SK-N-SH (cell line): ENCODE results near the gene INTS6. TPM values are rescaled to one million over a fixed set of nuclear protein-coding genes. Genes with fewer than 3 reads are reported as not detected.

Source experiments
- CTCF ChIA-PET: fragments of 300-600, 350-600 bp; formaldehyde crosslinking; extraction: SDS; loops from one replicate; lab custom pipeline; 2021; lab: Yijun Ruan, JAX
- POLR2A ChIA-PET: fragments of 350-600 bp; sonication (Branson Sonifier 250); formaldehyde crosslinking; extraction: SDS; loops from one replicate; lab custom pipeline; 2020; ENCODE audit warnings: antibody characterized with exemption, inconsistent platforms; lab: Yijun Ruan, JAX
- DNase-seq: peaks from one replicate; pipeline ENCODE4 v3.0.0; 2012
- H2AFZ ChIP-seq: fragments of 200-600 bp; sonication (generic); 2 replicates; pipeline ENCODE4 v1.8.1; 2016; ENCODE audit warnings: antibody characterized with exemption, mild to moderate bottlenecking, low read depth
- H3F3A ChIP-seq: fragments of 200-600 bp; sonication (generic); replicated peaks from 2 replicates; pipeline ENCODE3; 2016; ENCODE audit warnings: antibody characterized with exemption, mild to moderate bottlenecking; ENCODE audit not compliant: insufficient read depth
- H3K27ac ChIP-seq, 2 experiments: fragments of 200-500 bp in 1 of 2; fragments of 200-600 bp in 1 of 2; sonication (Bioruptor generic) in 1 of 2; sonication (generic), shearing (Covaris generic) in 1 of 2; 2 replicates each; pipeline versions ENCODE4 v1.5.1 to v1.6.1; 2014 to 2016; ENCODE audit warnings: low read depth in 2 of 2, inconsistent platforms in 1 of 2, low read length in 1 of 2, mild to moderate bottlenecking in 1 of 2, mixed read lengths in 1 of 2
- H3K27me3 ChIP-seq: fragments of 200-600 bp; sonication (generic), shearing (Covaris generic); 2 replicates; pipeline ENCODE4 v1.6.1; 2016; ENCODE audit warnings: mixed run types; ENCODE audit not compliant: insufficient read depth
- H3K36me3 ChIP-seq, 2 experiments: fragments of 200-500 bp in 1 of 2; fragments of 200-600 bp in 1 of 2; sonication (Bioruptor generic) in 1 of 2; sonication (generic) in 1 of 2; replicated peaks in 1 of 2; 2 replicates each; pipeline versions ENCODE3 to v1.5.1; 2014 to 2016; ENCODE audit warnings: low read length in 1 of 2, mild to moderate bottlenecking in 1 of 2; ENCODE audit not compliant: insufficient read depth in 2 of 2, control insufficient read depth in 1 of 2
- H3K4me1 ChIP-seq, 2 experiments: fragments of 200-500 bp in 1 of 2; fragments of 200-600 bp in 1 of 2; sonication (Bioruptor generic) in 1 of 2; sonication (generic), shearing (Covaris generic) in 1 of 2; 2 replicates each; pipeline versions ENCODE4 v1.5.1 to v1.6.1; 2014 to 2016; ENCODE audit warnings: low read depth in 1 of 2, low read length in 1 of 2, mixed run types in 1 of 2; ENCODE audit not compliant: insufficient read depth in 2 of 2, control insufficient read depth in 1 of 2
- H3K4me2 ChIP-seq: fragments of 200-600 bp; sonication (generic), shearing (Covaris generic); 2 replicates; pipeline ENCODE4 v1.6.1; 2017; ENCODE audit warnings: mixed run types
- H3K4me3 ChIP-seq, 2 experiments: fragments of 200-500 bp in 1 of 2; fragments of 200-600 bp in 1 of 2; sonication (Bioruptor generic) in 1 of 2; sonication (generic), shearing (Covaris generic) in 1 of 2; 2 replicates each; pipeline versions ENCODE4 v1.5.1 to v1.8.1; 2014 to 2016; ENCODE audit warnings: low read depth in 2 of 2, inconsistent platforms in 1 of 2, low read length in 1 of 2, mild to moderate bottlenecking in 1 of 2, mixed read lengths in 1 of 2, moderate library complexity in 1 of 2
- H3K79me2 ChIP-seq: fragments of 200-600 bp; sonication (generic); 2 replicates; pipeline ENCODE4 v1.8.1; 2017; ENCODE audit warnings: mild to moderate bottlenecking; ENCODE audit not compliant: insufficient read depth
- H3K9ac ChIP-seq: fragments of 200-600 bp; sonication (generic); 2 replicates; pipeline ENCODE4 v1.6.1; 2017; ENCODE audit warnings: mixed run types
- H3K9me2 ChIP-seq: fragments of 200-600 bp; sonication (generic); 2 replicates; pipeline ENCODE4 v1.6.1; 2017; ENCODE audit warnings: mixed run types
- H3K9me3 ChIP-seq: fragments of 200-600 bp; sonication (generic); 2 replicates; pipeline ENCODE4 v1.6.1; 2017; ENCODE audit warnings: mixed run types, mild to moderate bottlenecking, moderate library complexity
- H4K20me1 ChIP-seq: fragments of 200-600 bp; sonication (generic); 2 replicates; pipeline ENCODE4 v1.6.1; 2017; ENCODE audit warnings: mild to moderate bottlenecking, mixed run types; ENCODE audit not compliant: insufficient read depth
- ELF1 ChIP-seq: IDR thresholded peaks from 2 replicates; pipeline ENCODE4 v1.4.0; 2012
- EP300 ChIP-seq, 2 experiments: IDR thresholded peaks; 2 replicates each; pipeline versions ENCODE4 v1.4.0 to v1.6.1; 2012; ENCODE audit warnings: borderline replicate concordance in 1 of 2, low read depth in 1 of 2, low read length in 1 of 2
- EZH2phosphoT487 ChIP-seq: fragments of 200-600 bp; sonication (generic); IDR thresholded peaks from 2 replicates; pipeline ENCODE4 v1.6.1; 2017; ENCODE audit warnings: low read depth, mixed run types, mild to moderate bottlenecking, antibody characterized with exemption, moderate library complexity, borderline replicate concordance
- FOXJ3 ChIP-seq: sonication (generic); formaldehyde crosslinking; IDR thresholded peaks from 2 replicates; pipeline ENCODE4 v1.5.1; 2020; ENCODE audit warnings: mild to moderate bottlenecking, missing genetic modification reagents
- FOXM1 ChIP-seq: IDR thresholded peaks from 2 replicates; pipeline ENCODE4 v1.4.0; 2012; ENCODE audit warnings: low read depth, mild to moderate bottlenecking
- JUND ChIP-seq: IDR thresholded peaks from 2 replicates; pipeline ENCODE4 v1.4.0; 2012
- MEF2A ChIP-seq: IDR thresholded peaks from 2 replicates; pipeline ENCODE4 v1.4.0; 2012; ENCODE audit warnings: low read depth, borderline replicate concordance
- NFIC ChIP-seq: IDR thresholded peaks from 2 replicates; pipeline ENCODE4 v1.4.0; 2012; ENCODE audit warnings: borderline replicate concordance
- NRF1 ChIP-seq: IDR thresholded peaks from 2 replicates; pipeline ENCODE4 v1.6.1; 2012; ENCODE audit warnings: low read depth, mild to moderate bottlenecking, low read length
- RCOR1 ChIP-seq: fragments of 150-350 bp; IDR thresholded peaks from 2 replicates; pipeline ENCODE4 v1.6.1; 2017; ENCODE audit warnings: antibody characterized with exemption, low read length
- RXRA ChIP-seq: IDR thresholded peaks from 2 replicates; pipeline ENCODE4 v1.4.0; 2012; ENCODE audit warnings: low read depth, mild to moderate bottlenecking, borderline replicate concordance
- SIN3A ChIP-seq: IDR thresholded peaks from 2 replicates; pipeline ENCODE4 v1.6.1; 2012; ENCODE audit warnings: low read depth, mild to moderate bottlenecking, low read length, moderate library complexity, borderline replicate concordance
- TCF12 ChIP-seq: IDR thresholded peaks from 2 replicates; pipeline ENCODE4 v1.4.0; 2012
- YY1 ChIP-seq: IDR thresholded peaks from 2 replicates; pipeline ENCODE4 v1.4.0; 2012; ENCODE audit warnings: low read depth, mild to moderate bottlenecking
- WGBS: methylation state at CpG from one replicate; pipeline ENCODE4 v1.1.6; 2017; ENCODE audit warnings: low lambda C conversion rate; 5-methylcytosine and 5-hydroxymethylcytosine counted together
- polyA plus RNA-seq, 3 experiments: library from polyadenylated mRNA; depleted of rRNA; stranded (reverse); fragments of >200 nt; gene quantifications; 2 replicates each; pipeline ENCODE4 v1.2.3, GENCODE V29; 2012
- TF ChIP-seq, protein P1 (sequence below): fragments of 200-600 bp; sonication (generic); IDR thresholded peaks from 2 replicates; pipeline ENCODE4 v1.6.1; 2017; ENCODE audit warnings: antibody characterized with exemption, mild to moderate bottlenecking, moderate library complexity
- TF ChIP-seq, protein P2 (sequence below): IDR thresholded peaks from 2 replicates; pipeline ENCODE4 v1.4.0; 2012; ENCODE audit warnings: low read depth
- TF ChIP-seq, protein P3 (sequence below): IDR thresholded peaks from 2 replicates; pipeline ENCODE4 v1.4.0; 2012; ENCODE audit warnings: low read depth, borderline replicate concordance
- TF ChIP-seq, protein P4 (sequence below): fragments of 150-350 bp; IDR thresholded peaks from 2 replicates; pipeline ENCODE4 v1.6.1; 2016; ENCODE audit warnings: mild to moderate bottlenecking, low read depth, low read length
- TF ChIP-seq, protein P5 (sequence below): IDR thresholded peaks from 2 replicates; pipeline ENCODE4 v1.4.0; 2012; ENCODE audit warnings: low read depth, borderline replicate concordance
- TF ChIP-seq, protein P6 (sequence below): IDR thresholded peaks from 2 replicates; pipeline ENCODE4; 2012

INTS6 gene
- polyA plus RNA-seq, 1 of the 3 experiments (the other 2 are of a cell fraction): 7.7 TPM

DNA sequence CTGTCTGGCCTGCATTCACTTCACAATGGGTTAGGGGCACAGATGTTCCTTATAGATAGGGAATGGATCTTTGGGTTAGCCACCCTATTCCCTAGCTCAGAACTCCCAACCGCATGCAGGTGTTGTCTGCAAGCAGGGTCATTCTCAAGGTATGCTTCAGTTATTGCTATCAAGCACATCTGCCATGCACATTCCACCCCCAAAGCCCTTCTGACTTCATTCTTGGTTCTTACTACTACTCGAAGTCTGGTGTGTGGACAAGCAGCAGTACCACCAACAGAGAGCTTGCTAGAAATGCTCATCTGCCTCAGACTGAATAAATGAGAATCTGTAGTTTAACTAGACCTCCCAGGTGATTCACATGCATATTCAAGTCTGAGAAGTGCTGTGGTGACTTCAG, 82.0 kb downstream of the INTS6 start:
- no peak overlapping the region for H2AFZ ChIP-seq
- no peaks in the 10 kb centered on the region for H3K27me3 ChIP-seq
- H3K4me2 ChIP-seq: no peak overlapping the region
- CTCF ChIA-PET: interaction anchor here (1.3 kb wide), 1 partner anchor 25 kb away, joined by 3 read pairs; no protein-coding TSS in a partner anchor
- WGBS: 96% methylated on average over 2 of the region's 2 CpGs
- TF ChIP-seq SIN3A (no peak), RXRA (no peak), FOXM1 (no peak), FOXJ3 (no peak), RCOR1 (no peak), ELF1 (no peak), EP300 (IDR thresholded peaks at IDR 0.05; ENCODE audit: borderline replicate concordance in 1 of 2, low read depth in 1 of 2, low read length in 1 of 2) (no peak), TCF12 (no peak), NRF1 (no peak), MEF2A (no peak), YY1 (no peak), EZH2phosphoT487 (no peak), NFIC (no peak), JUND (no peak)
- TF ChIP-seq, protein P1, sequence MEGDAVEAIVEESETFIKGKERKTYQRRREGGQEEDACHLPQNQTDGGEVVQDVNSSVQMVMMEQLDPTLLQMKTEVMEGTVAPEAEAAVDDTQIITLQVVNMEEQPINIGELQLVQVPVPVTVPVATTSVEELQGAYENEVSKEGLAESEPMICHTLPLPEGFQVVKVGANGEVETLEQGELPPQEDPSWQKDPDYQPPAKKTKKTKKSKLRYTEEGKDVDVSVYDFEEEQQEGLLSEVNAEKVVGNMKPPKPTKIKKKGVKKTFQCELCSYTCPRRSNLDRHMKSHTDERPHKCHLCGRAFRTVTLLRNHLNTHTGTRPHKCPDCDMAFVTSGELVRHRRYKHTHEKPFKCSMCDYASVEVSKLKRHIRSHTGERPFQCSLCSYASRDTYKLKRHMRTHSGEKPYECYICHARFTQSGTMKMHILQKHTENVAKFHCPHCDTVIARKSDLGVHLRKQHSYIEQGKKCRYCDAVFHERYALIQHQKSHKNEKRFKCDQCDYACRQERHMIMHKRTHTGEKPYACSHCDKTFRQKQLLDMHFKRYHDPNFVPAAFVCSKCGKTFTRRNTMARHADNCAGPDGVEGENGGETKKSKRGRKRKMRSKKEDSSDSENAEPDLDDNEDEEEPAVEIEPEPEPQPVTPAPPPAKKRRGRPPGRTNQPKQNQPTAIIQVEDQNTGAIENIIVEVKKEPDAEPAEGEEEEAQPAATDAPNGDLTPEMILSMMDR: no peak
- TF ChIP-seq, protein P2, sequence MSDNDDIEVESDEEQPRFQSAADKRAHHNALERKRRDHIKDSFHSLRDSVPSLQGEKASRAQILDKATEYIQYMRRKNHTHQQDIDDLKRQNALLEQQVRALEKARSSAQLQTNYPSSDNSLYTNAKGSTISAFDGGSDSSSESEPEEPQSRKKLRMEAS: no peak
- TF ChIP-seq, protein P3, sequence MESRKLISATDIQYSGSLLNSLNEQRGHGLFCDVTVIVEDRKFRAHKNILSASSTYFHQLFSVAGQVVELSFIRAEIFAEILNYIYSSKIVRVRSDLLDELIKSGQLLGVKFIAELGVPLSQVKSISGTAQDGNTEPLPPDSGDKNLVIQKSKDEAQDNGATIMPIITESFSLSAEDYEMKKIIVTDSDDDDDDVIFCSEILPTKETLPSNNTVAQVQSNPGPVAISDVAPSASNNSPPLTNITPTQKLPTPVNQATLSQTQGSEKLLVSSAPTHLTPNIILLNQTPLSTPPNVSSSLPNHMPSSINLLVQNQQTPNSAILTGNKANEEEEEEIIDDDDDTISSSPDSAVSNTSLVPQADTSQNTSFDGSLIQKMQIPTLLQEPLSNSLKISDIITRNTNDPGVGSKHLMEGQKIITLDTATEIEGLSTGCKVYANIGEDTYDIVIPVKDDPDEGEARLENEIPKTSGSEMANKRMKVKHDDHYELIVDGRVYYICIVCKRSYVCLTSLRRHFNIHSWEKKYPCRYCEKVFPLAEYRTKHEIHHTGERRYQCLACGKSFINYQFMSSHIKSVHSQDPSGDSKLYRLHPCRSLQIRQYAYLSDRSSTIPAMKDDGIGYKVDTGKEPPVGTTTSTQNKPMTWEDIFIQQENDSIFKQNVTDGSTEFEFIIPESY: no peak
- TF ChIP-seq, protein P4, sequence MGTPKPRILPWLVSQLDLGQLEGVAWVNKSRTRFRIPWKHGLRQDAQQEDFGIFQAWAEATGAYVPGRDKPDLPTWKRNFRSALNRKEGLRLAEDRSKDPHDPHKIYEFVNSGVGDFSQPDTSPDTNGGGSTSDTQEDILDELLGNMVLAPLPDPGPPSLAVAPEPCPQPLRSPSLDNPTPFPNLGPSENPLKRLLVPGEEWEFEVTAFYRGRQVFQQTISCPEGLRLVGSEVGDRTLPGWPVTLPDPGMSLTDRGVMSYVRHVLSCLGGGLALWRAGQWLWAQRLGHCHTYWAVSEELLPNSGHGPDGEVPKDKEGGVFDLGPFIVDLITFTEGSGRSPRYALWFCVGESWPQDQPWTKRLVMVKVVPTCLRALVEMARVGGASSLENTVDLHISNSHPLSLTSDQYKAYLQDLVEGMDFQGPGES: no peak
- TF ChIP-seq, protein P5, sequence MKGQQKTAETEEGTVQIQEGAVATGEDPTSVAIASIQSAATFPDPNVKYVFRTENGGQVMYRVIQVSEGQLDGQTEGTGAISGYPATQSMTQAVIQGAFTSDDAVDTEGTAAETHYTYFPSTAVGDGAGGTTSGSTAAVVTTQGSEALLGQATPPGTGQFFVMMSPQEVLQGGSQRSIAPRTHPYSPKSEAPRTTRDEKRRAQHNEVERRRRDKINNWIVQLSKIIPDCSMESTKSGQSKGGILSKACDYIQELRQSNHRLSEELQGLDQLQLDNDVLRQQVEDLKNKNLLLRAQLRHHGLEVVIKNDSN: no peak
- TF ChIP-seq, protein P6, sequence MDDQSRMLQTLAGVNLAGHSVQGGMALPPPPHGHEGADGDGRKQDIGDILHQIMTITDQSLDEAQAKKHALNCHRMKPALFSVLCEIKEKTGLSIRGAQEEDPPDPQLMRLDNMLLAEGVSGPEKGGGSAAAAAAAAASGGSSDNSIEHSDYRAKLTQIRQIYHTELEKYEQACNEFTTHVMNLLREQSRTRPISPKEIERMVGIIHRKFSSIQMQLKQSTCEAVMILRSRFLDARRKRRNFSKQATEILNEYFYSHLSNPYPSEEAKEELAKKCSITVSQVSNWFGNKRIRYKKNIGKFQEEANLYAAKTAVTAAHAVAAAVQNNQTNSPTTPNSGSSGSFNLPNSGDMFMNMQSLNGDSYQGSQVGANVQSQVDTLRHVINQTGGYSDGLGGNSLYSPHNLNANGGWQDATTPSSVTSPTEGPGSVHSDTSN: no peak
- H4K20me1 ChIP-seq: no peaks in the 10 kb centered on the region
- no peak overlapping the region for H3K4me3 ChIP-seq
- H3K9me2 ChIP-seq: no peaks in the 10 kb centered on the region; the same call in 1 of the 2 replicates
- peaks cover 6% of the 10 kb centered on the region for H3F3A ChIP-seq
- no peak for DNase-seq
- H3K79me2 ChIP-seq: no peaks in the 10 kb centered on the region
- H3K9me3 ChIP-seq: no peaks in the 10 kb centered on the region
- H3K9ac ChIP-seq: no peak overlapping the region
- H3K27ac ChIP-seq: no peak overlapping the region
- peaks cover 0 to 3% of the 10 kb centered on the region in 2 experiments; a peak in 2 of 4 replicates for H3K4me1 ChIP-seq
- H3K36me3 ChIP-seq: peaks cover 72 to 92% of the 10 kb centered on the region in 2 experiments
- POLR2A ChIA-PET: no interaction called here
